GM20431 (cell line): Measurements from ENCODE around the gene S1PR4.
"Not testable (repeated sequence)": the region's sequence is repeated elsewhere in the genome, so short reads cannot be mapped to it uniquely, and the experiment has no call there.

ENCODE experiments used
- in situ Hi-C: fragments of 300-500 bp; cut with MseI, MboI; formaldehyde crosslinking; loops from one replicate; pipeline ENCODE4 v1.15.0; 2020; ENCODE audit warnings: low sequenced_read_pairs; ENCODE audit not compliant: unreplicated experiment

The S1PR4 gene

GRCh38 chr19:3151563-3152418 is 26.8 kb upstream of the S1PR4 start:
- in situ Hi-C loops, result no loop called here

- in situ Hi-C loops, result no loop called here
These were observed 26.2 kb upstream of the S1PR4 start for GRCh38 chr19:3152419-3152780.

DNA sequence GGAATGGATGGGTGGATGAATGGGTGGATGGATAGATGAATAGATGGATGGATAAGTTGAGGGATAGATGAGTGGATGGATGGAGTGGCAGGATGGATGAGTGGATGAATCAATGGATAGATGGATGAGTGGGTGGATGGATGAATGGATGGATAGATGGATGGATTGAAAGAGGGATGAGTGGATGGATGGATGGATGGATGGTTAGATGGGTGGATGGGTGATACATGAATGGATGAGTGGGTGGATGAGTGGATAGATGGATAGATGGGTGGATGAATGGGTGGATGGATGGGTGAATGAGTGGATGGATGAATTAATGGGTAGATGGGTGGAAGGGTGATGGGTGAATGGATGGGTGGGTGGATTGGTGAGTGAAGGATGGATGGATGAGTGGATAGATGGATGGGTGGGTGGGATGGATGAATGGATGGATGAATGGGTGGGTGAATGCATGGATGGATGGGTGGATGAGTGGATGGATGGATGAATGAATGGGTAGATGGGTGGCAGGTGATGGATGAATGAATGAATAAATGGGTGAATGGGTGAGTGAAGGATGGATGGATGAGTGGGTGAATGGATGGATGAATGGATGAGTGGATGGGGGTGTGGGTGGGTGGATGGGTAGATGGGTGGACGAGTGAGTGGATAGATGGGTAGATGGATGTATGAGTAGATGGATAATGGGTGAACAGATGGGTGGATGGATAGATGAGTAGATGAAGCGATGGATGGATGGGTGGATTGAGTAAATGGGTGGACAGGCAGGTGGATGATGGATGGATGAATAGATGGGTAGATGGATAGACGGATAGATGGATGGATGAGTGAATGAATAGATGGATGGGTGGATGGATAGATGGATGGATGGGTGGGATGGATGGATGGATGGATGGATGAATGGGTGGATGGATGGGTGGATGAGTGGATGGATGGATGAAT is 25.0 kb upstream of the S1PR4 start:
- in situ Hi-C loops, result no loop called here

- in situ Hi-C loops, result not testable (repeated sequence)
These were observed 24.1 kb upstream of the S1PR4 start for GRCh38 chr19:3154447-3154846.

- in situ Hi-C loops, result no loop called here
These were observed 23.4 kb upstream of the S1PR4 start for GRCh38 chr19:3154957-3155736.

GRCh38 chr19:3157096-3157845 is 21.3 kb upstream of the S1PR4 start:
- in situ Hi-C loops, result no loop called here

DNA sequence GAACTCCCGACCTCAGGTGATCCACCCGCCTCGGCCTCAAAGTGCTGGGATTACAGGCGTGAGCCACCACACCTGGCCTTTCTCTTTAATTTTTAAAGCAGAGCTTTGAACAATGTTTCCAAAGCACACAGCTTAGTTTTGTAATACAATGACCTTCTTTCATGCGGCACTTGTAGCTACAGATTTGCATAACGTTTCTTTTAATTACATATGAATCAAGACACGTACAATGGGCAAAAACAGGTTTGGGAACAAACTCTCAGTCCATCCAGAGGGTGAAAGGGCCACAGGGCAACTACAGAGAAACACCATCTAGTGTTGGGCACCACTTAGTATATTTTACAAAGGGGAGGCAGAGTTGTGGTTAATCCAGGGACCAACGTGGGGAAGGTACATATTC is 19.0 kb upstream of the S1PR4 start:
- in situ Hi-C loops, result no loop called here

DNA sequence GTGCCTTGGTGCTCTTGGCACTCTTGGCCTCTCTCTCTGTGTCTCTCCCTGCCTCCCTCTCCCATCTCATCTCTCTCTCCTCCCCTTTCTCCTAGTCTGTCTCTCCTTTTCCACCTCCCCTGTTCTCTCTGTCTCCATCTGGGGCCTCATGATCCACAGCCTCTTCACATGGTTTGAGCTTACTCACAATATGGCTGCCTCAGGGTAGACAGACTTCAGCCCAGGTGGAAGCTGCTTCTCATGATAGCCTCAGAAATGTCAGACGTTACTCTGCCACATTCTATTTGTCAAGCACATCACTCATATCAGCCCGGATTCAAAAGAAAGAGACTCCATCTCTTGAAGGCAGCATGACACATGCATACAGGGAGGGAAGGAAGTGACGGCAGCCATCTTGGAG is 18.4 kb upstream of the S1PR4 start:
- in situ Hi-C loops, result no loop called here

- in situ Hi-C loops, result no loop called here
These were observed 17.1 kb upstream of the S1PR4 start for GRCh38 chr19:3161453-3161852.

- in situ Hi-C loops, result no loop called here
These were observed 15.9 kb upstream of the S1PR4 start for GRCh38 chr19:3162418-3163229.

GRCh38 chr19:3163230-3163886 is 15.2 kb upstream of the S1PR4 start:
- in situ Hi-C loops, result no loop called here

DNA sequence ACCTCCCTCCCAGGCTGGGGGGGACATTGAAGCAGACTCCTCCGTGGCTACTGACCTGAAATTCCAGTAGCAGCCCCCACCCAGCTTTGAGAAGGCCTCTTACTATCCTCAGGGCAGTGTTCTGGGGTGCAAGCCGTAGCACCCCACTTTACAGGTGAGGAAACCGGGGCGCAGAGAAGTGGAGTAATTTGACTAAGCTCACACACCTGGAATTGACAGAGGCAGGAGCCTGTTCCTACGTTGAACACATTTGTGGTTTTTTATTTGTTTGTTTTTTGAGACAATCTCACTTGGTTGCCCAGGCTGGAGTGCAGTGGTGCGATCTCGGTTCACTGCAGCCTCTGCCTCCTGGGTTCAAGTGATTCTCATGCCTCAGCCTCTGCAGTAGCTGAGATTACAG is 14.6 kb upstream of the S1PR4 start:
- in situ Hi-C loops, result no loop called here

DNA sequence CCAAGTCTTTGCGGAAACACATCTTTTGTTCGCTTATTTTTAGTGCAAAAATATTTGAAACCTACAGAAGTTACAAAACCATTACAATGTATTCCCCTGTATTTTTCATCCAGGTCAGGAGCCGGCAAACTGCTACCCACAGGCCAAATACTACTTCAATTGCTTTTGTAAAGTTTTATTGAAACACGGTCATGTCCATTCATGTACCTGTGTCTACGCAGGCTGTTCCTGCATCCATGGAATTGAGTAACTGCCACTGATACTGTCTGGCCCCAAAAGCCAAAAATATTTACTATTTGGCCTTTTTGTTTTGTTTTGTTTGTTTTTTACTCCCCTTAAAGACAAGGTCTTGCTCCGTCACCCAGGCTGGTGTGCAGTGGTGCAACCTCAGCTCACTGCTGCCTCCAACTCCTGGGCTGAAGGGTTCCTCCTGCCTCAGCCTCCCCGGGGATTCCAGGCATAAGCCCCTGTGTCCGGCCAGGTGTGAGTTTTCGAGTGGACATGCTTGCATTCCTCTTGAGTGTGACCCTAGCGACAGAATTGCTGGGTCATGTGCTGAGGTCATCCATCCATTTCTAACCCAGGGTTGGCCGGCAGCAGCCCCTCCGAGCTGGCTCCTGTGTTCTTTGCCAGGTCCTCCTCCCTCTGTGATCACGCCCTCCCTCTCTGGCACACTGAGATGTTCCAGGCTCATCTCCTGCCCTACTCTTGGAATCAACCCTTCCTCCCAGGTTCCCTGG is 10.9 kb upstream of the S1PR4 start:
- in situ Hi-C loops, result no loop called here

GRCh38 chr19:3171894-3172672 is 6.5 kb upstream of the S1PR4 start:
- in situ Hi-C loops, result no loop called here

DNA sequence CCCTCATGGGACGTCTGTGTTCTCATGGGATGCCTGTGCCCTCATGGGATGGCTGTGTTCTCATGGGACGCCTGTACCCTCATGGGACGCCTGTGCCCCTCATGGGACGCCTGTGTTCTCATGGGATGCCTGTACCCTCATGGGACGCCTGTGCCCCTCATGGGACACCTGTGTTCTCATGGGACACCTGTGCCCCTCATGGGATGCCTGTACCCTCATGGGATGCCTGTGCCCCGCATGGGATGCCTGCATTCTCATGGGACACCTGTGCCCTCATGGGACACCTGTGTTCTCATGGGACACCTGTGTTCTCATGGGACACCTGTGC is 5.9 kb upstream of the S1PR4 start:
- in situ Hi-C loops, result not testable (repeated sequence)

GRCh38 chr19:3175781-3176714 is 2.5 kb upstream of the S1PR4 start:
- in situ Hi-C loops, result no loop called here
